ENCODE data around the gene ABCC4.

Gene ABCC4

GRCh38 chr13:95035311-95036109 is 265.7 kb downstream of the ABCC4 start:
- no peak for TF ChIP-seq CTCF (IDR thresholded peaks at IDR 0.05; ENCODE audit: low read depth, low read length)
- Histone ChIP-seq H3K27me3 (no peaks in the 10 kb centered on the region), H3K4me1 (no peaks in the 10 kb centered on the region), H3K36me3 (no peaks in the 10 kb centered on the region; the same call in 1 of the 2 replicates), H3K4me3 (ENCODE audit: low read depth, low read length) (no peak overlapping the region), H3K9me3 (no peaks in the 10 kb centered on the region)
- DNase-seq = no peak

- Histone ChIP-seq H3K36me3 (no peaks in the 10 kb centered on the region; the same call in 1 of the 2 replicates), H3K4me3 (ENCODE audit: low read depth, low read length) (no peak overlapping the region), H3K9me3 (no peaks in the 10 kb centered on the region), H3K4me1 (no peaks in the 10 kb centered on the region), H3K27me3 (no peaks in the 10 kb centered on the region)
- no peak for TF ChIP-seq CTCF (IDR thresholded peaks at IDR 0.05; ENCODE audit: low read depth, low read length)
- DNase-seq = no peak
Observed at GRCh38 chr13:95033890-95034289, 267.4 kb downstream of the ABCC4 start.

- Histone ChIP-seq H3K27me3 (no peaks in the 10 kb centered on the region), H3K4me3 (ENCODE audit: low read depth, low read length) (no peak overlapping the region), H3K4me1 (no peaks in the 10 kb centered on the region), H3K9me3 (no peaks in the 10 kb centered on the region), H3K36me3 (no peaks in the 10 kb centered on the region)
- no peak for DNase-seq
- no peak for TF ChIP-seq CTCF (IDR thresholded peaks at IDR 0.05; ENCODE audit: low read depth, low read length)
Observed at GRCh38 chr13:95032121-95032520, 269.1 kb downstream of the ABCC4 start.

GRCh38 chr13:95030821-95031343 is 270.4 kb downstream of the ABCC4 start:
- TF ChIP-seq CTCF (IDR thresholded peaks at IDR 0.05; ENCODE audit: low read depth, low read length) = no peak
- H3K4me1 ChIP-seq = no peaks in the 10 kb centered on the region
- H3K9me3 ChIP-seq = no peaks in the 10 kb centered on the region
- no peak overlapping the region for H3K4me3 ChIP-seq (ENCODE audit: low read depth, low read length)
- no peaks in the 10 kb centered on the region for H3K36me3 ChIP-seq
- H3K27me3 ChIP-seq = no peaks in the 10 kb centered on the region
- no peak for DNase-seq

DNA sequence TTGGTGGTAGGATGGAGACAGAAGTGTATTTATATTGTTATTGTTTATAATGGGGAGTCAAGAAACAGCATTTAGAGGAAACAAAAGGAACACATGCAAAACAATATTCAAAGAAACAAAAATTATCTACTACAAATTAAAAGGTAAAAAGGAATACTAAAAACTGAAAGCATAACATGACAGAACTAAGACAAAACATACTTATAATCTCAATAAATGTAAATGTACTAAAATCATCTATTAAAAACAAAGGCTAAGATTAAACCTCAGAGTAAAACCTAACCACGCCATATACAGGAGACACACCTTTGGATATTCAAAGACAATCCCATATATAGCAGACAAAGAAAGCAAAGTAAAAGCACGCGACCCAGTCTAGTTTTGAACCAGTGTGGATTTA is 273.6 kb downstream of the ABCC4 start:
- H3K9me3 ChIP-seq = no peaks in the 10 kb centered on the region
- no peak for DNase-seq
- H3K4me1 ChIP-seq = no peaks in the 10 kb centered on the region
- H3K27me3 ChIP-seq = no peaks in the 10 kb centered on the region
- H3K36me3 ChIP-seq = no peaks in the 10 kb centered on the region
- TF ChIP-seq CTCF (IDR thresholded peaks at IDR 0.05; ENCODE audit: low read depth, low read length) = no peak
- no peak overlapping the region for H3K4me3 ChIP-seq (ENCODE audit: low read depth, low read length)

DNA sequence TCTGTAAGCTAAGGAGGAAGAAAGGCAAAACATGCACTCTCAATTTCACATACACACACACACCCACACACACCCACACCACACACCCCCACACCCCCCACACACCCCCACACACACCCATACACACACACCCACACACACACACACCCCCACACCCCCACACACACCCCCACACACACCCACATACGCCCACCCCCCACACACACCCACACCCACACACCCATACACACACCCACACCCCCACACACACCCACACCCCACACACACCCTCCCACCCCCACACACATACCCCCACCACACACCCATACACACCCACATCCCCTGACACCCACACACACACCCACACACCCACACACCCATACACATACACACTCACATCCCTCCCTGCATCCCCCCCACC is 276.1 kb downstream of the ABCC4 start:
- H3K4me1 ChIP-seq = no peaks in the 10 kb centered on the region
- DNase-seq = no peak
- no peak for TF ChIP-seq CTCF (IDR thresholded peaks at IDR 0.05; ENCODE audit: low read depth, low read length)
- no peaks in the 10 kb centered on the region for H3K27me3 ChIP-seq
- no peaks in the 10 kb centered on the region for H3K36me3 ChIP-seq
- no peak overlapping the region for H3K4me3 ChIP-seq (ENCODE audit: low read depth, low read length)
- no peaks in the 10 kb centered on the region for H3K9me3 ChIP-seq

Measured in BE2C (cell line).